ENCODE measurements around the gene TMEM132C.

DNA sequence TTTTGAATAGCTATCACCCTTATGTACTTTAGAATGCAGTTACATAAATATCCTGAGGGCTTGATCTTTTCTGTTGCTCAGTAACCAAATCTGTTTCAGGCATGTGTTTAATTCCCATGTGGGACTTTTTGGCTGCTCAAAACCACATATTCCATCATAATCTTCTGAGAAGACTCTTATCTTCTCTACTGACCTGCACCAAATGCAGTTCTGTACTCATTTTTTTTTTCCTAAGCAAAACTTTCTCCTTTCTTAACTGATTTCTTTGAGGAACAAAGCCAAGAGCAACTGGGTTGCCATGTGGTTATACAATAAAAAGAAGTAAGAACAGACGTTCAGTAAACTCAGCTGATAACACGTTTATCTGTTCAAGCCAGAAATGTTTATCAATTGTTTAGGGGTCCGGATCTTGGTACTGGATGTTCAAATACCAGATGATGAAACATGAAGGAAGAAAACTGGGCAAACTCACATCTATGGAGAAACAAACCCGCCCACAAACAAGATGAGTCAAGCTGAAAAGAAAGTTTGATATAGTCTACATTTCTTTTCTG lies 50.1 kb downstream of the TMEM132C start:
- TF ChIP-seq, protein P1, sequence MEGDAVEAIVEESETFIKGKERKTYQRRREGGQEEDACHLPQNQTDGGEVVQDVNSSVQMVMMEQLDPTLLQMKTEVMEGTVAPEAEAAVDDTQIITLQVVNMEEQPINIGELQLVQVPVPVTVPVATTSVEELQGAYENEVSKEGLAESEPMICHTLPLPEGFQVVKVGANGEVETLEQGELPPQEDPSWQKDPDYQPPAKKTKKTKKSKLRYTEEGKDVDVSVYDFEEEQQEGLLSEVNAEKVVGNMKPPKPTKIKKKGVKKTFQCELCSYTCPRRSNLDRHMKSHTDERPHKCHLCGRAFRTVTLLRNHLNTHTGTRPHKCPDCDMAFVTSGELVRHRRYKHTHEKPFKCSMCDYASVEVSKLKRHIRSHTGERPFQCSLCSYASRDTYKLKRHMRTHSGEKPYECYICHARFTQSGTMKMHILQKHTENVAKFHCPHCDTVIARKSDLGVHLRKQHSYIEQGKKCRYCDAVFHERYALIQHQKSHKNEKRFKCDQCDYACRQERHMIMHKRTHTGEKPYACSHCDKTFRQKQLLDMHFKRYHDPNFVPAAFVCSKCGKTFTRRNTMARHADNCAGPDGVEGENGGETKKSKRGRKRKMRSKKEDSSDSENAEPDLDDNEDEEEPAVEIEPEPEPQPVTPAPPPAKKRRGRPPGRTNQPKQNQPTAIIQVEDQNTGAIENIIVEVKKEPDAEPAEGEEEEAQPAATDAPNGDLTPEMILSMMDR (IDR thresholded peaks at IDR 0.05), result no peak
- TF ChIP-seq EP300 (IDR thresholded peaks at IDR 0.05), result no peak

Measured in sigmoid colon (tissue), 4 donors.